Activated CD4-positive, alpha-beta T cell treated with anti-CD3 and anti-CD28 coated beads, Interleukin-2, Interleukin-4, amounts not matched to agents 100 ng/mL and 50 ng/mL, durations not matched to agents 16 hours and 8 hours (primary cell): ENCODE results near the gene TPTE.
"Not testable (repeated sequence)": the region's sequence is repeated elsewhere in the genome, so short reads cannot be mapped to it uniquely, and the experiment has no call there.

Source experiments
- DNase-seq: peaks from one replicate; pipeline ENCODE4 v3.0.0-alpha.2; 2020; ENCODE audit warnings: low spot score

Gene TPTE

DNA sequence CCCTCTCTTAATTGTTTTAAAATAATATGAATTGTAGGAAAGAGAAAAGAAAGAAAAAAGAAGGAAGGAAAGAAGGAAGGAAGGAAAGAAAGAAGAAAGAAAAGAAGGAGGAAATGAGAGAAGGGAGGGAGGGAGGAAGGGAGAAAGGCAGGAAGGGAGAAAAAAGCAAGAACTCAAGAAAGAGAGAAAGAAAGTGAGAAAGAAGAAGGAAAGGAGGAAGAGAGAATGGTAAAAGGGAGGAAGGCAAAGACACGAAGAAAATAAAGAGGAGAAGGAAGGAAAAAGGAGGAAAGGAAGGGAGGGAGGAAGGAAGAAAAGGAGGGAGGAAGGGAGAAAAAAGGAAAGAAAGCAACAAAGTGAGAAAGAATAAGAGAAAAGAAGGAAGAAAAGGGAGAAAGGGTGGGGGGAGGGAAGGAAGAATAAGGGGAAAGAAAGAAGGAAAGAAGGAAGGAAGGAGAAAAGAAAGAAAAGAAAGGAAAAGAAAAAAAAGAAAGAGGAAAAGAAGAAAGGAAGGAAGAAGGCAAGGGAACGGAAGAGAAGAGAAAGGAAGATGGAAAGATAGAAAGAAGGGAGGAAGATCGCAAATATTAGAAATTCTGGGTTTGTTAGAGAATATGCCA is 95.9 kb downstream of the TPTE start:
- DNase-seq: not testable (repeated sequence)

DNA sequence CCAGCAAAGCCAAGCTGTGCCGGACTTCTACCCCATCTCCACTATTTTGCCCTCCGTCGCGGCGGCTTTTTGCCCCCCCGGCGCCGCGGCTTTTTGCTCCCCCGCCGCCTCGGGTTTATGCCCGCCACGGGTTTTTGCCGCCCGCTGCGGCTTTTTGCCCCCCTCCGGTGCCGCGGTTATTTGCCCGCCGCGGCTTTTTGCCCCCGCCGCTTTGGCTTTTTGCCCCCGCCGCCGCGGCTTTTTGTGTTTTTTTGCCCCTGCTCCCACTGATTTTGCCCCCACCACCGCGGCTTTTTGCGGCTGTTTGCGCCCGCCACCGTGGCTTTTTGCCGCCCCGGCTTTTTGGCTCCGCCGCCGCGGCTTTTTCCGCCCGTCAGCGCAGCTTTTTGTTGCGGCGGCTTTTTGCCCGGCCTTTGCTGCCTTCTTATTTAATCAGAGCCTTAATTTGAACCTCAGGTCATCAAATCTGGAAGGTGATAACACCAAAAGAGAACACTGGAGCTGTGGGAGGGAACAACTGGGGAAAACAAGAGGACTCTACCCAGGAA is 106.0 kb downstream of the TPTE start:
- DNase-seq: no peak

DNA sequence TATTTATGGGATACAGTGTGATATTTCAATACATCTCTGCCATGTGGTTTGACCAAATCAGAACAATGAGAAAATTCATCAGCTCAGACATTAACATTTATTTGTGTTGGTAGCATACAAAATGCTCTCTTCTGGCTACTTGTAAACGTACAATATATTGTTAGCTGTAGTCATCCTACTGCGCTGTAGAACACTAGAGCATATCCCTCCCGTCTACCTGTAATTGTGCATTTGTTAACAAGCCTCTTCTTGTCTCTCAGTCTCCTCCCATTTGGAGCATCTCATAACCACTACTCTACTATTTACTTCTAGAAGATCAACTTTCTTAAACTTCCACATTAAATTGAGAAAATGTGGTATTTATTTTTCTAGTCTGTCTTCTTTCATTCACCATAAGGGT is 107.9 kb downstream of the TPTE start:
- DNase-seq: not testable (repeated sequence)

DNA sequence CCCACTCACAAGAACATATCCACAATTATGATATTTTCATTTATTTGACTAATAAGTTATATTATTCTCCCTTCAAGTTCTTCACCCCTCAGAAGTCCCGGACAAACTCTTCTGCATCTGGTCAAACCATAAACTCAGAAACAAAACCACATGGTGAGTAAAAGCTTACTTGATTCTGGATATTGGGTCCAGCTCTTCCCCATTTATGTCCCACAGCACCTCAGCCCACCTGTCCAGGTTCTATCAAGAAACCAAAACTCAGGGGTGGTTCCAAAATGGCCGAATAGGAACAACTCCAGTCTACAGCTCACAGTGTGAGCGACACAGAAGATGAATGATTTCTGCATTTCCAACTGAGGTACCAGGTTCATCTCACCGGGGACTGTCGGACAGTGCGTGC is 109.4 kb downstream of the TPTE start:
- not testable (repeated sequence) for DNase-seq

DNA sequence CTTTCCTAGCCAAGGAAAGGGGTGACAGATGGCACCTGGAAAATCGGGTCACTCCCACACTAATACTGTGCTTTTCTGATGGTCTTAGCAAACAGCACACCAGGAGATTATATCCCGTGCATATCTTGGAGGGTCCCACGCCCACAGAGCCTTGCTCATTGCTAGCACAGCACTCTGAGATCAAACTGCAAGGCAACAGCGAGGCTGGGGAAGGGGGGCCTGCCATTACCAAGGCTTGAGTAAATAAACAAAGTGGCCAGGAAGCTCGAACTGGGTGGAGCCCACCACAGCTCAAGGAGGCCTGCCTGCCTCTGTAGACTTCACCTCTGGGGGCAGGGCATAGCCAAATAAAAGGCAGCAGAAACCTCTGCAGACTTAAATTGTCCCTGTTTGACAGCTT is 109.9 kb downstream of the TPTE start:
- not testable (repeated sequence) for DNase-seq

DNA sequence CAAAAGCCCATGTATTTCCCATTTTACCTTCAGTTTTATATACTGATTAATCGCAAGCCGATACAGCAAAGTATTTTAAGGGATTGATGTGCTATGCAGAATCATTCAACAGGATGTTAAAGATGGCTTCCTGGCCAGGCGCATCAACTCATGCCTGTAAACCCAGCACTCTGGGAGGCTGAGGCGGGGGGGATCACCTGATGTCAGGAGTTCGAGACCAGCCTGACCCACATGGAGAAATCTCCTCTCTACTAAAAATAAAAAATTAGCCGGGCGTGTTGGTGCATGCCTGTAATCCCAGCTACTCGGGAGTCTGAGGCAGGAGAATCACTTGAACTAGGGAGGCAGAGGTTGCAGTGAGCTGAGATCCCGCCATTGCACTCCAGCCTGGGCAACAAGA is 116.8 kb downstream of the TPTE start:
- DNase-seq: not testable (repeated sequence)

DNA sequence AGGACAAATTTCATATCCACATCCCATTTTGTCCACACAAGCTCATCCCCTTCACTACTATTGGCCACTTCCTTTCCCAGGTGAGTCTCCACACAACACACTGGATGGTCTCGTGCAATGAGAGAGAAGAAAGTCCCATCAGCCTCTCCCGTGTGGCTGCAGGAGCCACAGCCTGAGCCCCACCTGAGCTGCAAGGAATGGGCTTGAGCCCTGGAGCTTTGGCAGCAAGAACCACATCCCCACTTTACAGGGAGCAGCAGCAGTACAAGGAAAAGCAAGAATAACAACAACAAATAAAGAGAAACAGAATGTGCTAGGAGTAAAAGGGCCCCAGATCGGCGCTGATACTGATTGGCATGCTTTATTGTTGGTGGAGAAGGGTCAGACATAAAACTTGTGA is 117.7 kb downstream of the TPTE start:
- DNase-seq: no peak

DNA sequence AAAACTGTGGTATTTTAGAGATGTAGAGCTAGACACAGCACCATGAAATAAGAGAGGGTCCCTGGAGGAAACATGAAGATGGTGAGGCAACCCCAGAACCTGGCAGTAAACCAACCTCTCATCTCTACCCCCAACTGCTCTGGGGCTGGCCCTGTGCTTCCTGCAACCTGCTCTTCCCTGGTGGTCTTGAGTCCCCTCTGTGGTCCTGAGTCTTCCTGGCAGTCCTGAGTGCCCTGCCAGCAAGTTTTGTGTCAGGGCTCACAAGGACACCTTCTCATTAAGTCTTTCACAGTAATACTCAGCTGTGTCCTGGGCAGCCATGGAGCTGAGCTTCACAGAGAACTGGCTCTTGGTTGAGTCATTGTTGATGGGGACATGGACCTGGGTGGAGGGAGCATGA is 118.4 kb downstream of the TPTE start:
- DNase-seq: not testable (repeated sequence)

DNA sequence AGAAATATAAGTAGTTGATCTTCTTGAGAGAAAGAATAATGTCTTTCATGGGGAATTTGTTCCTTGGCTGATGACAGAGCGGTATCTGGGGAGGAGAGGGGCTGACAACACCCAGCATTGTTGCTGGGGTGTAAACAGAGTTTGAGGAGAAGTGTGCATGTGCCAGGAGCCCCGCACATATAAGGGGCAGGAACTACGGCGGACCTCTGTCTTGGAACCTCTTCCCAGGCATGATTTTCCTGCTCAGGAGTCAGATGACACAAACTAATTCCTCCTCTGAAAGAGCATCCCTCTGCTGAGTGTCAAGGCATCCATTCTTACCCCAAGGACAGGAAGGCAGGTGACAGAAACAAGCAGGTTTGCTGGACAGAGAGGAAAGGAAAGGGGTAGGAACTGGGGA is 119.1 kb downstream of the TPTE start:
- DNase-seq: no peak

DNA sequence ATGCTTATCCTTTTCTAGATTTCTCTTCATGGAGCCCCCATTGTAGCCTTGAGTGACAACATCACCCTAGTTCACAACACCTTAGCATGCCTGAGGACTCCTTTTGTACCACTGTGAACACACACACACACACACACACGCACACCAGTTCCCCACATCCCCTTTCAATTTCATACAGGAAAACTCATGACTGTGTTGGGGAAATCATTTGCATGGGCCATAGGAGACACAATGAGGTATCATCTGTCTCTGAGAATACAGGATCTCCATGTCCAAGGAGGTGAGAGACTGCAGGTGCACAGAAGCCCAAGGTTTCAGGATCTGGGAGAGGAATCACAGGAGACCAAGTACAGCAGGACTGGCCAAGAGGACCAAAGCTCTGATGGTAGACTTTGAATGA is 119.7 kb downstream of the TPTE start:
- DNase-seq: no peak

DNA sequence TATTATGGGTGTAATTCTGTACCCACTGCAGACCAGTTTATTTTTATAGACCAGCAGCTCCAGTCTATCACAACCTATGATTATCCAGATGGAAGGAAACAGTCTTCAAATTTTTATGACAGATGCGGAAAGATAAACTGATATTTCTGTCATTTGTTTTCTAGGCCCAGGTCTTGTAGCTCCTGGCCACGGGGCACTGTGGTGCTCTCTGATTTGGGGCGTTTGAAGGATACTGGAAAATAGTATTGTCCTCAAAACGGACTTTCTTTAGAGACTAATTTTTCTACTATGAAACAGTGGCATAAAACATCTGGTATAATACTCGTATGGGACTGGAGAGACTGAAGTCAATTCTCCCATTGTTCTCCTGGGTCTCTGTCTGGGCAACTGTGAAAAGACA is 124.3 kb downstream of the TPTE start:
- not testable (repeated sequence) for DNase-seq

DNA sequence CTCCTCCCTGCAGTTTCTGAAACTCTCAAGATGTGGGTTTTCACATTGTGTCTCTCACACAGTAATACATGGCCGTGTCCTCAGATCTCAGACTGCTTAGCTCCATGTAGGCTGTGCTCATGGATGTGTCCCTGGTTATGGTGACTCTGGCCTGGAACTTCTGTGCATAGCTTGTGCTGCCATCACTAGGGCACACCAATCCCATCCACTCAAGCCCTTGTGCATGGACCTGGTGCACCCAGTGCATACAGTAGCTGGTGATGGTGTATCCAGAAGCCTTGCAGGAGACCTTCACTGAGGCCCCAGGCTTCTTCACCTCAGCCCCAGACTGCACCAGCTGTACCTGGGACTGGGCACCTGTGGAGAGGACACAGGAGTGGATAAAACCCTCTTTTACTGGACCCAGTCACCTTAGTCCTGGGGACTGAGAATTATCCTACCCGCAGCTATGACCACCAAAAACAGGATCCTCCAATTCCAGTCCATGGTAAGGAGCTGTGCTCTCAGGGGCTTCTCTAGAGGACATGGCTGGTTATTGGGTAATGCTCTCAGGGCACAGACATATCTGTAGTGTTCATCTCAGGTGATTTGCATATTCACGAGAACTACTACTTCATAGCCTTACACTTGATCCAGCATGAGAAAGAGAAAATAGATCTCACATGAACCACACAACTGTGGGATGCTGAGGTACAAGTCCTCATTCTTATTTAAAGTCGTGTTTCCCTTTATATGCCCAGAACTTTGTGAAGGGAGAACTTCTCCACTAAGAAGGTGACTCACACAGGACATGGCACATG is 128.2 kb downstream of the TPTE start:
- DNase-seq: not testable (repeated sequence)

DNA sequence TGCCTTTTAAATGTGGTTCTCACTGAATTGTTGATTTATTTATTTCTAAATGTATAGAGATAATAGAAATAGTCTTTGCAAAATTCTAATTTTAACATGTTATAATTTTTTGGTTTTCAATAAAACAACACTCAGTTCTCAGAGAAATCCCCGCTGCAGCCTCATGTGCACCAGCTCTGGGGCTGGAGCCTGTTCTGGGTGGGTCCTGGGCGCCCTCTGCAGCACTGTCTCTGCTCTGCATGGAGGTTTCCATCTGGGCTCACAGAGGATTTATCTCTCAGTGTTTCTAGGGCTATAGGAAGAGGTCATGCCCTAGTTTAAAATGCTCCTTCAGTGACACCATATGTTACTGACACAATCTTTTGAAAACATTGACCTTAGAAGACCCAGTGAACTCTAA is 128.9 kb downstream of the TPTE start:
- DNase-seq: not testable (repeated sequence)
